Trophoblast cell (in vitro differentiated cells and primary cell): ENCODE data around the gene INPP5D.

Source experiments
- DNase-seq, 2 donors: peaks; one replicate each; pipeline ENCODE4 v3.0.0-alpha.2; 2016
- H2AFZ ChIP-seq: 2 replicates; pipeline ENCODE4 v1.6.1; 2013; ENCODE audit warnings: low read length, moderate library complexity, mild to moderate bottlenecking; ENCODE audit not compliant: insufficient read depth, poor library complexity
- H2AK5ac ChIP-seq: 2 replicates; pipeline ENCODE4 v1.6.1; 2013; ENCODE audit warnings: mild to moderate bottlenecking, low read length
- H2BK120ac ChIP-seq: 2 replicates; pipeline ENCODE4 v1.6.1; 2013; ENCODE audit warnings: low read length, mild to moderate bottlenecking, moderate library complexity; ENCODE audit not compliant: insufficient read depth, poor library complexity
- H2BK12ac ChIP-seq: 2 replicates; pipeline ENCODE4 v1.6.1; 2013; ENCODE audit warnings: mild to moderate bottlenecking, low read length, moderate library complexity
- H2BK5ac ChIP-seq: 2 replicates; pipeline ENCODE4 v1.6.1; 2013; ENCODE audit warnings: low read length, low read depth, moderate library complexity, mild to moderate bottlenecking; ENCODE audit not compliant: poor library complexity
- H3K14ac ChIP-seq: 2 replicates; pipeline ENCODE4 v1.6.1; 2013; ENCODE audit warnings: mild to moderate bottlenecking, low read length
- H3K18ac ChIP-seq: 2 replicates; pipeline ENCODE4 v1.6.1; 2013; ENCODE audit warnings: mild to moderate bottlenecking, low read length
- H3K23ac ChIP-seq: 2 replicates; pipeline ENCODE4 v1.6.1; 2013; ENCODE audit warnings: low read length
- H3K27ac ChIP-seq: 2 replicates; pipeline ENCODE4 v1.5.1; 2013; ENCODE audit warnings: low read depth, mild to moderate bottlenecking, inconsistent platforms, low read length, moderate library complexity
- H3K27me3 ChIP-seq: 2 replicates; pipeline ENCODE4 v1.6.1; 2013; ENCODE audit warnings: inconsistent platforms, mild to moderate bottlenecking, low read length, moderate library complexity; ENCODE audit not compliant: insufficient read depth
- H3K36me3 ChIP-seq, 2 experiments: 1 replicate in 1 of 2; 2 replicates in 1 of 2; pipeline ENCODE4 v1.6.1; 2013; ENCODE audit warnings: low read length in 2 of 2, mild to moderate bottlenecking in 2 of 2, moderate library complexity in 1 of 2; ENCODE audit not compliant: insufficient read depth in 2 of 2, control insufficient read depth in 1 of 2
- H3K4ac ChIP-seq: 2 replicates; pipeline ENCODE4 v1.6.1; 2013; ENCODE audit warnings: low read depth, mild to moderate bottlenecking, low read length, moderate library complexity
- H3K4me1 ChIP-seq, 2 experiments: 1 replicate in 1 of 2; 2 replicates in 1 of 2; pipeline ENCODE4 v1.6.1; 2013; ENCODE audit warnings: low read length in 2 of 2, mild to moderate bottlenecking in 2 of 2, moderate library complexity in 1 of 2; ENCODE audit not compliant: insufficient read depth in 2 of 2, control insufficient read depth in 1 of 2
- H3K4me2 ChIP-seq: 2 replicates; pipeline ENCODE4 v1.6.1; 2013; ENCODE audit warnings: inconsistent platforms, mild to moderate bottlenecking, low read length, moderate library complexity
- H3K4me3 ChIP-seq: 2 replicates; pipeline ENCODE4 v1.5.1; 2013; ENCODE audit warnings: mild to moderate bottlenecking, low read depth, low read length, inconsistent platforms
- H3K79me1 ChIP-seq: one replicate; pipeline ENCODE4 v1.6.1; 2013; ENCODE audit warnings: low read length
- H3K79me2 ChIP-seq: 2 replicates; pipeline ENCODE4 v1.6.1; 2013; ENCODE audit warnings: low read length, mild to moderate bottlenecking; ENCODE audit not compliant: control insufficient read depth, insufficient read depth, poor library complexity
- H3K9ac ChIP-seq: 2 replicates; pipeline ENCODE4 v1.6.1; 2013; ENCODE audit warnings: mild to moderate bottlenecking, low read length
- H3K9me3 ChIP-seq: 2 replicates; pipeline ENCODE4 v1.6.1; 2013; ENCODE audit warnings: low read depth, mild to moderate bottlenecking, control low read depth, inconsistent platforms, low read length; ENCODE audit not compliant: insufficient read depth
- H4K12ac ChIP-seq: 2 replicates; pipeline ENCODE4 v1.6.1; 2013; ENCODE audit warnings: low read depth, mild to moderate bottlenecking, low read length, moderate library complexity
- H4K8ac ChIP-seq: 2 replicates; pipeline ENCODE4 v1.6.1; 2013; ENCODE audit warnings: low read depth, mild to moderate bottlenecking, low read length, moderate library complexity
- H4K91ac ChIP-seq: one replicate; pipeline ENCODE4 v1.6.1; 2013; ENCODE audit warnings: low read depth, mild to moderate bottlenecking, low read length, moderate library complexity
- WGBS: extraction: QIAGEN DNeasy Blood & Tissue Kit; methylation state at CpG from one replicate; pipeline ENCODE4 v1.1.7; 2013; ENCODE audit warnings: missing lambda C conversion rate; ENCODE audit not compliant: insufficient read length, insufficient coverage; ENCODE audit errors: extremely low coverage; 5-methylcytosine and 5-hydroxymethylcytosine counted together

Gene INPP5D

DNA sequence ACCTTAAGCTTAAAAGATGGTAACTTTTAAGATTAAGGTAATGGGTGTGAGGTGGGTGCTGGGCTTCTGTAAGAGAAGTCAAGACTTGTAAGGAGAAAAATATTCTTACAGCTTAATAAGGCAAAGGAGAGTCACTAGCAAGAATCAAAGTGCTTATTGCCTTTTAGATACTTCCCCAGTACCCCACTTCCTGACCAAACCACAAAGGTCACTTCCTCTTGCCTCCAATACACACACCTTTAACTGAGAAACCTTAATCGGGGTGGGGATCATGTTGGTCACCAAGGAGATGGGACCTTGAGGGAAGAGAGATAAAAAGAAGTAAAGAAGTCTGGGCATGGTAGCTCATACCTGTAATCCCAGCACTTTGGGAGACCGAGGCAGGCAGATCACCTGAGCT, 180.8 kb downstream of the INPP5D start:
- DNase-seq, result no peak
- H3K4me2 ChIP-seq, result no peak overlapping the region
- H3K79me2 ChIP-seq, result no peaks in the 10 kb centered on the region
- no peak overlapping the region for H3K14ac ChIP-seq
- no peak overlapping the region for H3K4me3 ChIP-seq
- no peak overlapping the region for H3K23ac ChIP-seq
- H2AFZ ChIP-seq, result no peak overlapping the region
- no peak overlapping the region for H3K27ac ChIP-seq
- H3K79me1 ChIP-seq, result peaks cover 5% of the 10 kb centered on the region
- H3K36me3 ChIP-seq, result no peaks in the 10 kb centered on the region
- no peak overlapping the region for H2AK5ac ChIP-seq
- no peak overlapping the region for H3K18ac ChIP-seq
- no peaks in the 10 kb centered on the region for H3K9me3 ChIP-seq
- H2BK120ac ChIP-seq, result no peak overlapping the region
- WGBS, result no CpG with 5 or more reads among the region's 2 CpGs
- peaks cover 10 to 11% of the 10 kb centered on the region in 2 experiments for H3K4me1 ChIP-seq
- H3K27me3 ChIP-seq, result no peaks in the 10 kb centered on the region
- H4K12ac ChIP-seq, result no peak overlapping the region
- no peak overlapping the region for H3K4ac ChIP-seq
- no peak overlapping the region for H4K91ac ChIP-seq
- H4K8ac ChIP-seq, result no peak overlapping the region
- H2BK12ac ChIP-seq, result no peak overlapping the region
- H2BK5ac ChIP-seq, result no peak overlapping the region
- H3K9ac ChIP-seq, result no peak overlapping the region

DNA sequence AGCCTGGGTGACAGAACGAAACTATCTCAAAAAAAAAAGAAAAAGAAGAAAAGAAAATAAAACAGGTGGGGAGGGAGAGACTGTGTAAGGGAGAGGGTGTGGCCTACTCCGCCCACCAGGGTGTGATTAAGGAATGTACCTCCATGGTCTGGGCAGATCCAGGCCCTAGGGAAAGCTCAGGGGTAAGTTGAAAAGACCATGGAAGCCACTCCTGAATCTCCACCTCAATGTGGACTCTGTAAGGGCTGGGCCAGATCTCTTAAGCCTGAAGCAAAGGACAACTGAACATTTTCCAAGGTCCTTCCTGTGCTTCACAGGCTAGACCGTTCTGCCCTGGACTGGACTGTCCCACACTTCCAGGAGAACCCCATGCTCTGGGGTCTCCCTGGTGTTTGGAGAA, 181.7 kb downstream of the INPP5D start:
- Histone ChIP-seq H4K12ac (no peak overlapping the region), H3K4me1 (peaks cover 10 to 11% of the 10 kb centered on the region in 2 experiments), H3K4me3 (no peak overlapping the region), H2BK12ac (no peak overlapping the region), H2BK5ac (no peak overlapping the region), H3K79me1 (peaks cover 5% of the 10 kb centered on the region), H4K8ac (no peak overlapping the region), H3K9me3 (no peaks in the 10 kb centered on the region), H3K9ac (no peak overlapping the region), H3K23ac (no peak overlapping the region), H3K27ac (no peak overlapping the region), H3K36me3 (no peaks in the 10 kb centered on the region), H3K4ac (no peak overlapping the region), H2AK5ac (no peak overlapping the region), H3K14ac (no peak overlapping the region), H3K4me2 (no peak overlapping the region), H3K18ac (no peak overlapping the region), H3K79me2 (no peaks in the 10 kb centered on the region), H4K91ac (no peak overlapping the region), H2AFZ (no peak overlapping the region), H2BK120ac (no peak overlapping the region), H3K27me3 (no peaks in the 10 kb centered on the region)
- DNase-seq, result no peak
- no CpG with 5 or more reads among the region's 3 CpGs for WGBS

GRCh38 chr2:233242231-233242927, 182.2 kb downstream of the INPP5D start:
- WGBS, result no CpG with 5 or more reads among the region's 14 CpGs
- no peak overlapping the region for H3K4me2 ChIP-seq
- no peak overlapping the region for H2BK5ac ChIP-seq
- no peak overlapping the region for H3K14ac ChIP-seq
- peaks cover 11 to 14% of the 10 kb centered on the region in 2 experiments for H3K4me1 ChIP-seq
- H3K9ac ChIP-seq, result no peak overlapping the region
- H3K4ac ChIP-seq, result no peak overlapping the region
- H3K79me1 ChIP-seq, result peaks cover 9% of the 10 kb centered on the region
- no peak overlapping the region for H2BK12ac ChIP-seq
- no peak overlapping the region for H4K12ac ChIP-seq
- H3K4me3 ChIP-seq, result no peak overlapping the region
- H3K9me3 ChIP-seq, result no peaks in the 10 kb centered on the region
- no peak overlapping the region for H4K91ac ChIP-seq
- no peak overlapping the region for H3K23ac ChIP-seq
- H2BK120ac ChIP-seq, result no peak overlapping the region
- no peak overlapping the region for H2AFZ ChIP-seq
- DNase-seq, result peak in 1 of 2 donors; percentile 51
- H3K79me2 ChIP-seq, result no peaks in the 10 kb centered on the region
- H3K36me3 ChIP-seq, result no peaks in the 10 kb centered on the region
- no peak overlapping the region for H3K18ac ChIP-seq
- H2AK5ac ChIP-seq, result no peak overlapping the region
- H3K27me3 ChIP-seq, result no peaks in the 10 kb centered on the region
- H4K8ac ChIP-seq, result no peak overlapping the region
- H3K27ac ChIP-seq, result no peak overlapping the region

DNA sequence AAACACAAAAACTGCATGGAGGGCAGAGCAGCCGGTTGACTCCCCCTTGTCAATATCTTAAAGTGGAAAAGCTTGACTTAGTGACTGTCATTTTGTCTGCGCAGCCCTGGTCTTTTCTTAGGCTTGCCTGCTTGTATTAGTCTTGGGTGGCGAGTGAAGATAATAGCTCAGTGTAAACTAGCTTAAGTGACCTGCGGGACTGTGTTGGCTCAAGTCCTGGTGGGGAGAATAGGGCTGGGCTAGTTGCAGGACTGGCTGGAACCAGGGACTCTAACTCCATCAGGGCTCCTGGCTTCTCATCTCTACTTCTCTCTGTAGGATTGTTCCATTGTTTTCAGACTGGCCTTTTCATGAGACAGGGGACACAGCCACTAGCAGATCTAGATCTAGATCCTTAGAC, 183.2 kb downstream of the INPP5D start:
- WGBS, result no CpG with 5 or more reads among the region's 4 CpGs
- Histone ChIP-seq H3K4me2 (no peak overlapping the region), H3K4me1 (peaks cover 11 to 14% of the 10 kb centered on the region in 2 experiments), H3K4ac (no peak overlapping the region), H3K23ac (no peak overlapping the region), H3K27me3 (no peaks in the 10 kb centered on the region), H2BK12ac (peak overlapping the region; percentile 23), H3K79me2 (no peaks in the 10 kb centered on the region), H2BK5ac (no peak overlapping the region), H3K27ac (no peak overlapping the region), H2AFZ (no peak overlapping the region), H3K14ac (no peak overlapping the region), H3K9me3 (no peaks in the 10 kb centered on the region), H4K91ac (peak overlapping the region; percentile 4), H3K18ac (no peak overlapping the region), H3K4me3 (no peak overlapping the region), H2BK120ac (no peak overlapping the region), H4K12ac (no peak overlapping the region), H3K9ac (no peak overlapping the region), H3K36me3 (no peaks in the 10 kb centered on the region), H4K8ac (no peak overlapping the region), H2AK5ac (no peak overlapping the region), H3K79me1 (peaks cover 9% of the 10 kb centered on the region)
- DNase-seq, result no peak
